Lower leg skin (tissue), 4 donors: ENCODE data around the gene MIAT. TPM values are rescaled to one million over a fixed set of nuclear protein-coding genes. Genes with fewer than 3 reads are reported as not detected.

Experiments used
- DNase-seq, 2 donors: peaks; one replicate each; pipeline ENCODE4 v3.0.0-alpha.2; 2019; ENCODE audit warnings: low spot score in 2 of 2
- H3K4me3 ChIP-seq: fragments of 200-600 bp; sonication (generic); 2 replicates; pipeline ENCODE4 v1.5.1; 2017; ENCODE audit warnings: mild to moderate bottlenecking, low read depth; ENCODE audit not compliant: poor library complexity, severe bottlenecking
- POLR2A ChIP-seq, 2 donors: fragments of 450-650 bp; IDR thresholded peaks; one replicate each; pipeline ENCODE4 v1.6.1; 2016 to 2017; ENCODE audit warnings: antibody characterized with exemption in 2 of 2, mild to moderate bottlenecking in 1 of 2, moderate library complexity in 1 of 2
- WGBS, 2 donors: methylation state at CpG; one replicate each; pipeline ENCODE4 v1.1.5; 2018; 5-methylcytosine and 5-hydroxymethylcytosine counted together
- intact Hi-C: fragments of 100-400 bp; cut with DNase I; formaldehyde crosslinking; loops from one replicate; pipeline ENCODE4 v1.15.0; 2023; ENCODE audit warnings: low total_unique reads
- total RNA-seq, 4 donors: library from RNA; depleted of rRNA; stranded (reverse); fragments of >200 nt; gene quantifications; one replicate each; pipeline ENCODE4 v1.1.0, GENCODE V29; 2016
- TF ChIP-seq, protein P1 (sequence below), 3 donors: fragments of 450-650 bp; IDR thresholded peaks; one replicate each; pipeline ENCODE4 v1.5.1; 2016; ENCODE audit warnings: antibody characterized with exemption in 3 of 3, mild to moderate bottlenecking in 3 of 3, moderate library complexity in 2 of 3

Gene MIAT
- total RNA-seq, 4 donors from 2014 or later: 0.47 to 2.4 (median 1.4) TPM

GRCh38 chr22:26658671-26659478 lies 1.5 kb downstream of the MIAT start:
- 4 to 5% methylated on average over 27 of the region's 27 CpGs for WGBS, 2 donors
- intact Hi-C loops: no loop called here
- DNase-seq: peak; percentile 64 to 85
- H3K4me3 ChIP-seq: no peak overlapping the region
- no peak for TF ChIP-seq POLR2A (IDR thresholded peaks at IDR 0.05)
- TF ChIP-seq, protein P1, sequence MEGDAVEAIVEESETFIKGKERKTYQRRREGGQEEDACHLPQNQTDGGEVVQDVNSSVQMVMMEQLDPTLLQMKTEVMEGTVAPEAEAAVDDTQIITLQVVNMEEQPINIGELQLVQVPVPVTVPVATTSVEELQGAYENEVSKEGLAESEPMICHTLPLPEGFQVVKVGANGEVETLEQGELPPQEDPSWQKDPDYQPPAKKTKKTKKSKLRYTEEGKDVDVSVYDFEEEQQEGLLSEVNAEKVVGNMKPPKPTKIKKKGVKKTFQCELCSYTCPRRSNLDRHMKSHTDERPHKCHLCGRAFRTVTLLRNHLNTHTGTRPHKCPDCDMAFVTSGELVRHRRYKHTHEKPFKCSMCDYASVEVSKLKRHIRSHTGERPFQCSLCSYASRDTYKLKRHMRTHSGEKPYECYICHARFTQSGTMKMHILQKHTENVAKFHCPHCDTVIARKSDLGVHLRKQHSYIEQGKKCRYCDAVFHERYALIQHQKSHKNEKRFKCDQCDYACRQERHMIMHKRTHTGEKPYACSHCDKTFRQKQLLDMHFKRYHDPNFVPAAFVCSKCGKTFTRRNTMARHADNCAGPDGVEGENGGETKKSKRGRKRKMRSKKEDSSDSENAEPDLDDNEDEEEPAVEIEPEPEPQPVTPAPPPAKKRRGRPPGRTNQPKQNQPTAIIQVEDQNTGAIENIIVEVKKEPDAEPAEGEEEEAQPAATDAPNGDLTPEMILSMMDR (IDR thresholded peaks at IDR 0.05): no peak

GRCh38 chr22:26660356-26660755 lies 3.0 kb downstream of the MIAT start:
- no peak for DNase-seq
- intact Hi-C loops: no loop called here

DNA sequence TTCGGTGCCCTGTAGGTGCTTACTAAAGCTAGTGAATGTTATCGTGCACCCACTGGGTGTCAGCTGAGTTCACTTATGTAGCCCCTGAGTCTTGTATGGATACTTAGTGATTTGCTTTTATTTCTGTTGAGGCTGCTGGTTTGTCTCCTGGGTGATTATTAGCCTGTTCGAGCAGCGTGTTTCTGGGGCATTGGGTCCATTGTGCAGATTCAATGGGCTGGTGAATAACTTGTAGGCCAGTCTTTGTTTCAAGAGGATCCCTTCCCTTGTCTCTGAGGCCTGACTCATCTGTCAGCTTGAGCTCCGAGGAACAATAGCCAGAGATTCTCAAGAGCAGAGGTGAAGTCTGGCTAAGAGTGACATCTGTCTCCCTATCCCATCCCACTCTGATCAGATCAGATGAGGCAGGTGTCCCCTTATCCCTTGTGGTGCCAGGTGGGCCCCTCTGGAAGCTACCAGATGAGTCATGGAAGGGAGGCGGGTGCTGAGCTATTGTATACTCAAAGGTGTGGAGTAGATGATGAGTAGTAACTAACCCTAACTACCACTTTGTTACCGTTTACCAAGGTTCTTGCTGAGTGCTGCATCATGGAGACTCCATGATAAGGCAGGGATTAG lies 3.7 kb downstream of the MIAT start:
- TF ChIP-seq, protein P1 (IDR thresholded peaks at IDR 0.05): no peak
- TF ChIP-seq POLR2A (IDR thresholded peaks at IDR 0.05): no peak
- H3K4me3 ChIP-seq: no peak overlapping the region
- 84 to 85% methylated on average over 7 of the region's 7 CpGs for WGBS, 2 donors
- no peak for DNase-seq
- intact Hi-C loops: no loop called here

More at GRCh38 chr22:26660356-26660755, 3.0 kb downstream of the MIAT start:
- no peak for TF ChIP-seq POLR2A (IDR thresholded peaks at IDR 0.05)
- TF ChIP-seq, protein P1 (IDR thresholded peaks at IDR 0.05): no peak
- no peak overlapping the region for H3K4me3 ChIP-seq
- 77 to 88% methylated on average over 6 of the region's 6 CpGs for WGBS, 2 donors

DNA sequence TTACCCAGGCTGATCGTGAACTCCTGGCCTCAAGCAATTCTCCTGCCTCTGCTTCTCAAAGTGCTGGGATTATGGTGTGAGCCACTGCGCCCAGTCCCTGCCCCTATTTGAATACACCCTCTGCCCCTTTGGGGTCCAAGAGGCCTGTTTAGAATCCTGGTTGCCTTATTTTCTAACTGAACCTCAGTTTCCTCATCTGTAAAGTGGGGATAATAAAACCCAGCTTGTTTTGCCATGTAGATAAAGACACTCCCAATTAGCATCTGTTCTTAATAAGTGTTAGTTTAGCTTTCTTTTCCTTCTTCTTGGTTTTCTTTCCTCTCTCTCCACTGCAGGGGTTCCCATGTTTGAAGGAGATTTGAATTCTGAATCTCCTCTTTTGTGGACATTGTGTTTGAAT lies 4.8 kb downstream of the MIAT start:
- no peak for DNase-seq
- H3K4me3 ChIP-seq: no peak overlapping the region
- 74 to 86% methylated on average over 2 of the region's 2 CpGs for WGBS, 2 donors
- TF ChIP-seq POLR2A (IDR thresholded peaks at IDR 0.05): no peak
- TF ChIP-seq, protein P1 (IDR thresholded peaks at IDR 0.05): no peak
- intact Hi-C loops: no loop called here

GRCh38 chr22:26663374-26663923 lies 6.1 kb downstream of the MIAT start:
- no peak for DNase-seq
- TF ChIP-seq, protein P1 (IDR thresholded peaks at IDR 0.05): no peak
- no peak for TF ChIP-seq POLR2A (IDR thresholded peaks at IDR 0.05)
- WGBS, 2 donors: 80 to 85% methylated on average over 9 of the region's 9 CpGs
- intact Hi-C loops: no loop called here
- no peak overlapping the region for H3K4me3 ChIP-seq
